ENCODE results near the gene STUM.
"Not testable (repeated sequence)": the region's sequence is repeated elsewhere in the genome, so short reads cannot be mapped to it uniquely, and the experiment has no call there.

Gene STUM

GRCh38 chr1:226615876-226616275 is 67.3 kb downstream of the STUM start:
- no peak for DNase-seq (ENCODE audit: extremely low spot score)
- no peak for TF ChIP-seq L3MBTL2 (conservative IDR thresholded peaks at IDR 0.05)
- no peak for TF ChIP-seq ELF4 (IDR thresholded peaks at IDR 0.05)
- TF ChIP-seq SP1 (IDR thresholded peaks at IDR 0.05), result no peak
- no peak for TF ChIP-seq FOXM1 (IDR thresholded peaks at IDR 0.05; ENCODE audit: borderline replicate concordance)
- no peak for TF ChIP-seq TARDBP (IDR thresholded peaks at IDR 0.05)
- TF ChIP-seq PKNOX1 (IDR thresholded peaks at IDR 0.05), result no peak
- no peak for TF ChIP-seq BHLHE40 (IDR thresholded peaks at IDR 0.05; ENCODE audit: borderline replicate concordance)
- TF ChIP-seq FOXA1 (IDR thresholded peaks at IDR 0.05), result no peak
- TF ChIP-seq SUZ12 (IDR thresholded peaks at IDR 0.05), result no peak
- TF ChIP-seq CTBP1 (IDR thresholded peaks at IDR 0.05; ENCODE audit: borderline replicate concordance), result no peak
- no peak for TF ChIP-seq LEF1 (IDR thresholded peaks at IDR 0.05; ENCODE audit: borderline replicate concordance)
- no peak for TF ChIP-seq FOXK2 (IDR thresholded peaks at IDR 0.05)
- TF ChIP-seq ZNF384 (IDR thresholded peaks at IDR 0.05), result no peak
- TF ChIP-seq HDGF (IDR thresholded peaks at IDR 0.05; ENCODE audit: borderline replicate concordance), result no peak
- TF ChIP-seq ARNT (IDR thresholded peaks at IDR 0.05), result no peak
- no peak for TF ChIP-seq NFRKB (IDR thresholded peaks at IDR 0.05)
- ChIA-PET POLR2A (no interaction called here), CTCF (interaction anchor here (0.6 to 0.8 kb wide), 2 partner anchors 11 to 30 kb away, joined by 3 to 7 read pairs; no protein-coding TSS in a partner anchor)

GRCh38 chr1:226616636-226617035 is 68.1 kb downstream of the STUM start:
- no peak for TF ChIP-seq SUZ12 (IDR thresholded peaks at IDR 0.05)
- no peak for TF ChIP-seq ELF4 (IDR thresholded peaks at IDR 0.05)
- TF ChIP-seq CTBP1 (IDR thresholded peaks at IDR 0.05; ENCODE audit: borderline replicate concordance), result no peak
- TF ChIP-seq NFRKB (IDR thresholded peaks at IDR 0.05), result no peak
- no peak for TF ChIP-seq ARNT (IDR thresholded peaks at IDR 0.05)
- TF ChIP-seq FOXK2 (IDR thresholded peaks at IDR 0.05), result no peak
- no peak for TF ChIP-seq LEF1 (IDR thresholded peaks at IDR 0.05; ENCODE audit: borderline replicate concordance)
- no peak for TF ChIP-seq L3MBTL2 (conservative IDR thresholded peaks at IDR 0.05)
- TF ChIP-seq PKNOX1 (IDR thresholded peaks at IDR 0.05), result no peak
- TF ChIP-seq FOXM1 (IDR thresholded peaks at IDR 0.05; ENCODE audit: borderline replicate concordance), result no peak
- TF ChIP-seq FOXA1 (IDR thresholded peaks at IDR 0.05), result no peak
- TF ChIP-seq HDGF (IDR thresholded peaks at IDR 0.05; ENCODE audit: borderline replicate concordance), result no peak
- no peak for TF ChIP-seq ZNF384 (IDR thresholded peaks at IDR 0.05)
- TF ChIP-seq TARDBP (IDR thresholded peaks at IDR 0.05), result no peak
- TF ChIP-seq SP1 (IDR thresholded peaks at IDR 0.05), result no peak
- no peak for TF ChIP-seq BHLHE40 (IDR thresholded peaks at IDR 0.05; ENCODE audit: borderline replicate concordance)
- CTCF ChIA-PET, result no interaction called here
- DNase-seq (ENCODE audit: extremely low spot score), result no peak
- POLR2A ChIA-PET, result no interaction called here

GRCh38 chr1:226617109-226617508 is 68.5 kb downstream of the STUM start:
- POLR2A ChIA-PET, result no interaction called here
- CTCF ChIA-PET, result no interaction called here
- DNase-seq (ENCODE audit: extremely low spot score), result no peak
- TF ChIP-seq BHLHE40 (IDR thresholded peaks at IDR 0.05; ENCODE audit: borderline replicate concordance) (no peak), HDGF (IDR thresholded peaks at IDR 0.05; ENCODE audit: borderline replicate concordance) (no peak), SUZ12 (IDR thresholded peaks at IDR 0.05) (no peak), PKNOX1 (IDR thresholded peaks at IDR 0.05) (no peak), SP1 (IDR thresholded peaks at IDR 0.05) (no peak), ARNT (IDR thresholded peaks at IDR 0.05) (no peak), L3MBTL2 (conservative IDR thresholded peaks at IDR 0.05) (no peak), ZNF384 (IDR thresholded peaks at IDR 0.05) (no peak), TARDBP (IDR thresholded peaks at IDR 0.05) (no peak), FOXM1 (IDR thresholded peaks at IDR 0.05; ENCODE audit: borderline replicate concordance) (no peak), ELF4 (IDR thresholded peaks at IDR 0.05) (no peak), CTBP1 (IDR thresholded peaks at IDR 0.05; ENCODE audit: borderline replicate concordance) (no peak), LEF1 (IDR thresholded peaks at IDR 0.05; ENCODE audit: borderline replicate concordance) (no peak), FOXA1 (IDR thresholded peaks at IDR 0.05) (no peak), NFRKB (IDR thresholded peaks at IDR 0.05) (no peak), FOXK2 (IDR thresholded peaks at IDR 0.05) (no peak)

GRCh38 chr1:226617719-226618118 is 69.2 kb downstream of the STUM start:
- POLR2A ChIA-PET; DNase-seq (ENCODE audit: extremely low spot score); CTCF ChIA-PET: not testable (repeated sequence)

GRCh38 chr1:226618380-226618779 is 69.8 kb downstream of the STUM start:
- TF ChIP-seq ARNT (IDR thresholded peaks at IDR 0.05) (no peak), HDGF (IDR thresholded peaks at IDR 0.05; ENCODE audit: borderline replicate concordance) (no peak), BHLHE40 (IDR thresholded peaks at IDR 0.05; ENCODE audit: borderline replicate concordance) (no peak), ZNF384 (IDR thresholded peaks at IDR 0.05) (no peak), FOXA1 (IDR thresholded peaks at IDR 0.05) (no peak), CTBP1 (IDR thresholded peaks at IDR 0.05; ENCODE audit: borderline replicate concordance) (no peak), PKNOX1 (IDR thresholded peaks at IDR 0.05) (no peak), L3MBTL2 (conservative IDR thresholded peaks at IDR 0.05) (no peak), FOXK2 (IDR thresholded peaks at IDR 0.05) (no peak), TARDBP (IDR thresholded peaks at IDR 0.05) (no peak), NFRKB (IDR thresholded peaks at IDR 0.05) (no peak), SP1 (IDR thresholded peaks at IDR 0.05) (no peak), SUZ12 (IDR thresholded peaks at IDR 0.05) (no peak), LEF1 (IDR thresholded peaks at IDR 0.05; ENCODE audit: borderline replicate concordance) (no peak), ELF4 (IDR thresholded peaks at IDR 0.05) (no peak), FOXM1 (IDR thresholded peaks at IDR 0.05; ENCODE audit: borderline replicate concordance) (no peak)
- DNase-seq (ENCODE audit: extremely low spot score), result no peak
- CTCF ChIA-PET, result no interaction called here
- POLR2A ChIA-PET, result no interaction called here

Data from HEK293T (cell line).